Measurements from ENCODE around the gene ATXN7L3. TPM values are rescaled to one million over a fixed set of nuclear protein-coding genes. Genes with fewer than 3 reads are reported as not detected.

ATXN7L3 gene
- total RNA-seq, 5 donors from 2014 or later (not counting 1 experiment from before 2014, with no cell fraction given): 101 to 130 (median 125) TPM

GRCh38 chr17:44211281-44212265 lies 11.9 kb upstream of the ATXN7L3 start:
- ATAC-seq (replicated peaks in 1 of 4) (no peak), DNase-seq (no peak)
- Mint-ChIP-seq H3K9me3 (no peaks in the 10 kb centered on the region), H3K4me1 (peaks cover 64 to 72% (median 66%) of the 10 kb centered on the region in 3 donors), H3K27ac (peak overlapping the region; percentile 23 to 52), H3K36me3 (peaks cover 46% of the 10 kb centered on the region), H3K4me3 (peak overlapping the region in 1 of 3 donors; percentile 38), H3K27me3 (no peaks in the 10 kb centered on the region)
- no peak overlapping the region for H3K27ac ChIP-seq (ENCODE audit: low read length)
- peaks cover 27 to 82% of the 10 kb centered on the region in 2 experiments for H3K4me1 ChIP-seq (ENCODE audit: control insufficient read depth in 1 of 2, extremely low read depth in 1 of 2, insufficient read depth in 2 of 2, low read length in 2 of 2)
- ChIA-PET CTCF (interaction anchor here (0.6 to 2.0 kb wide), 5 partner anchors 9 to 134 kb away, joined by 3 to 12 read pairs (median 5); partner anchors contain the start of gene GRN (in 1 of the 2)), POLR2A (interaction anchor here in 1 of 2 donors (0.6 kb wide), 1 partner anchor 25 kb away, joined by 3 read pairs; no protein-coding TSS in a partner anchor)
- 93% methylated on average over 15 of the region's 30 CpGs for WGBS (ENCODE audit: insufficient coverage)
- no peaks in the 10 kb centered on the region for H3K9me3 ChIP-seq
- H3K36me3 ChIP-seq (ENCODE audit: control insufficient read depth in 2 of 2, extremely low read depth in 1 of 2, insufficient read depth in 1 of 2, low read length in 1 of 2): peaks cover 29 to 85% of the 10 kb centered on the region in 2 donors
- no peak overlapping the region for H3K4me3 ChIP-seq (ENCODE audit: control insufficient read depth in 1 of 2, extremely low read depth in 1 of 2, low read length in 1 of 2)
- no peaks in the 10 kb centered on the region for H3K27me3 ChIP-seq (replicated peaks in 1 of 2; ENCODE audit: control insufficient read depth in 2 of 2, extremely low read depth in 1 of 2, insufficient read depth in 2 of 2, low read length in 1 of 2)

GRCh38 chr17:44210342-44211192 lies 10.9 kb upstream of the ATXN7L3 start:
- peak overlapping the region; percentile 70 to 83 for H3K27ac Mint-ChIP-seq
- H3K4me1 Mint-ChIP-seq: peaks cover 54 to 68% (median 63%) of the 10 kb centered on the region in 3 donors
- DNase-seq: peak; percentile 81 to 95 (median 89)
- ChIA-PET CTCF (interaction anchor here (0.5 to 2.0 kb wide), 15 partner anchors 9 to 138 kb away, joined by 3 to 13 read pairs (median 5); partner anchors contain the start of genes GRN (in 2 of the 2), HDAC5 (in 1 of the 2) and TMUB2 (in 1 of the 2)), POLR2A (interaction anchor here in 1 of 2 donors (0.5 to 0.6 kb wide), 2 partner anchors 15 to 54 kb away, joined by 4 to 6 read pairs; no protein-coding TSS in a partner anchor)
- peak overlapping the region; percentile 34 to 62 (median 50) for H3K4me3 Mint-ChIP-seq
- Histone ChIP-seq H3K9me3 (no peaks in the 10 kb centered on the region), H3K36me3 (ENCODE audit: control insufficient read depth in 2 of 2, extremely low read depth in 1 of 2, insufficient read depth in 1 of 2, low read length in 1 of 2) (peaks cover 29 to 76% of the 10 kb centered on the region in 2 donors), H3K27me3 (replicated peaks in 1 of 2; ENCODE audit: control insufficient read depth in 2 of 2, extremely low read depth in 1 of 2, insufficient read depth in 2 of 2, low read length in 1 of 2) (no peaks in the 10 kb centered on the region), H3K27ac (ENCODE audit: low read length) (peak overlapping the region; percentile 62), H3K4me3 (ENCODE audit: control insufficient read depth in 1 of 2, extremely low read depth in 1 of 2, low read length in 1 of 2) (no peak overlapping the region), H3K4me1 (ENCODE audit: control insufficient read depth in 1 of 2, extremely low read depth in 1 of 2, insufficient read depth in 2 of 2, low read length in 2 of 2) (peaks cover 17 to 73% of the 10 kb centered on the region in 2 experiments)
- ATAC-seq (replicated peaks in 1 of 4): peak; percentile 95 to 96 (median 96)
- peaks cover 36% of the 10 kb centered on the region for H3K36me3 Mint-ChIP-seq
- H3K27me3 Mint-ChIP-seq: no peaks in the 10 kb centered on the region
- 32% methylated on average over 58 of the region's 64 CpGs for WGBS (ENCODE audit: insufficient coverage)
- H3K9me3 Mint-ChIP-seq: no peaks in the 10 kb centered on the region

GRCh38 chr17:44209786-44210341 lies 10.2 kb upstream of the ATXN7L3 start:
- Histone ChIP-seq H3K9me3 (no peaks in the 10 kb centered on the region), H3K4me1 (ENCODE audit: control insufficient read depth in 1 of 2, extremely low read depth in 1 of 2, insufficient read depth in 2 of 2, low read length in 2 of 2) (peaks cover 11 to 66% of the 10 kb centered on the region in 2 experiments), H3K27ac (ENCODE audit: low read length) (peak overlapping the region; percentile 62), H3K4me3 (ENCODE audit: control insufficient read depth in 1 of 2, extremely low read depth in 1 of 2, low read length in 1 of 2) (no peak overlapping the region), H3K27me3 (replicated peaks in 1 of 2; ENCODE audit: control insufficient read depth in 2 of 2, extremely low read depth in 1 of 2, insufficient read depth in 2 of 2, low read length in 1 of 2) (no peaks in the 10 kb centered on the region), H3K36me3 (ENCODE audit: control insufficient read depth in 2 of 2, extremely low read depth in 1 of 2, insufficient read depth in 1 of 2, low read length in 1 of 2) (peaks cover 29 to 69% of the 10 kb centered on the region in 2 donors)
- CTCF ChIA-PET: interaction anchor here (0.5 to 2.0 kb wide), 16 partner anchors 8 to 154 kb away, joined by 3 to 13 read pairs (median 4); partner anchors contain the start of genes GRN (in 2 of the 2), FAM171A2 (in 1 of the 2), HDAC5 (in 1 of the 2) and TMUB2 (in 1 of the 2)
- DNase-seq (peak in 2 of 35 experiments; percentile 10 to 41), ATAC-seq (replicated peaks in 1 of 4) (peak in 1 of 4 experiments; percentile 7)
- Mint-ChIP-seq H3K9me3 (no peaks in the 10 kb centered on the region), H3K27ac (peak overlapping the region; percentile 70 to 83), H3K4me1 (peaks cover 46 to 63% (median 56%) of the 10 kb centered on the region in 3 donors), H3K27me3 (no peaks in the 10 kb centered on the region), H3K36me3 (peaks cover 29% of the 10 kb centered on the region), H3K4me3 (peak overlapping the region; percentile 34 to 62 (median 50))
- WGBS (ENCODE audit: insufficient coverage): 58% methylated on average over 8 of the region's 11 CpGs
- POLR2A ChIA-PET: interaction anchor here in 1 of 2 donors (0.5 to 0.6 kb wide), 2 partner anchors 14 to 53 kb away, joined by 4 to 6 read pairs; no protein-coding TSS in a partner anchor

GRCh38 chr17:44207743-44208142 lies 8.1 kb upstream of the ATXN7L3 start:
- H3K4me3 ChIP-seq (ENCODE audit: control insufficient read depth in 1 of 2, extremely low read depth in 1 of 2, low read length in 1 of 2): no peak overlapping the region
- Mint-ChIP-seq H3K36me3 (peaks cover 15% of the 10 kb centered on the region), H3K4me1 (peaks cover 43 to 61% (median 51%) of the 10 kb centered on the region in 3 donors), H3K27me3 (no peaks in the 10 kb centered on the region), H3K27ac (no peak overlapping the region), H3K9me3 (no peaks in the 10 kb centered on the region), H3K4me3 (no peak overlapping the region)
- ChIA-PET CTCF (interaction anchor here (0.5 to 0.6 kb wide), 2 partner anchors 22 to 121 kb away, joined by 4 to 7 read pairs; no protein-coding TSS in a partner anchor), POLR2A (no interaction called here)
- no peak overlapping the region for H3K27ac ChIP-seq (ENCODE audit: low read length)
- H3K27me3 ChIP-seq (replicated peaks in 1 of 2; ENCODE audit: control insufficient read depth in 2 of 2, extremely low read depth in 1 of 2, insufficient read depth in 2 of 2, low read length in 1 of 2): no peaks in the 10 kb centered on the region
- ATAC-seq (replicated peaks in 1 of 4) (no peak), DNase-seq (no peak)
- no peaks in the 10 kb centered on the region for H3K9me3 ChIP-seq
- peaks cover 13 to 60% of the 10 kb centered on the region in 2 experiments for H3K4me1 ChIP-seq (ENCODE audit: control insufficient read depth in 1 of 2, extremely low read depth in 1 of 2, insufficient read depth in 2 of 2, low read length in 2 of 2)
- 90% methylated on average over 2 of the region's 5 CpGs for WGBS (ENCODE audit: insufficient coverage)
- H3K36me3 ChIP-seq (ENCODE audit: control insufficient read depth in 2 of 2, extremely low read depth in 1 of 2, insufficient read depth in 1 of 2, low read length in 1 of 2): peaks cover 24 to 52% of the 10 kb centered on the region in 2 donors

- Histone ChIP-seq H3K4me3 (ENCODE audit: control insufficient read depth in 1 of 2, extremely low read depth in 1 of 2, low read length in 1 of 2) (no peak overlapping the region), H3K9me3 (no peaks in the 10 kb centered on the region), H3K36me3 (ENCODE audit: control insufficient read depth in 2 of 2, extremely low read depth in 1 of 2, insufficient read depth in 1 of 2, low read length in 1 of 2) (peaks cover 22 to 52% of the 10 kb centered on the region in 2 donors), H3K4me1 (ENCODE audit: control insufficient read depth in 1 of 2, extremely low read depth in 1 of 2, insufficient read depth in 2 of 2, low read length in 2 of 2) (peaks cover 13 to 55% of the 10 kb centered on the region in 2 experiments), H3K27me3 (replicated peaks in 1 of 2; ENCODE audit: control insufficient read depth in 2 of 2, extremely low read depth in 1 of 2, insufficient read depth in 2 of 2, low read length in 1 of 2) (no peaks in the 10 kb centered on the region), H3K27ac (ENCODE audit: low read length) (no peak overlapping the region)
- no peaks in the 10 kb centered on the region for H3K27me3 Mint-ChIP-seq
- POLR2A ChIA-PET: no interaction called here
- CTCF ChIA-PET: interaction anchor here (0.5 to 0.7 kb wide), 3 partner anchors 21 to 159 kb away, joined by 4 to 7 read pairs (median 5); no protein-coding TSS in a partner anchor
- H3K27ac Mint-ChIP-seq: peak overlapping the region in 1 of 2 donors; percentile 61
- 97% methylated on average over 8 of the region's 17 CpGs for WGBS (ENCODE audit: insufficient coverage)
- no peak overlapping the region for H3K4me3 Mint-ChIP-seq
- DNase-seq (no peak), ATAC-seq (replicated peaks in 1 of 4) (no peak)
- peaks cover 15% of the 10 kb centered on the region for H3K36me3 Mint-ChIP-seq
- H3K4me1 Mint-ChIP-seq: peaks cover 43 to 59% (median 53%) of the 10 kb centered on the region in 3 donors
- H3K9me3 Mint-ChIP-seq: no peaks in the 10 kb centered on the region
Observed at GRCh38 chr17:44207319-44207718, 7.6 kb upstream of the ATXN7L3 start.
